WTC11 (cell line): ENCODE data around the gene TRIP13. TPM values are rescaled to one million over a fixed set of nuclear protein-coding genes. Genes with fewer than 3 reads are reported as not detected.

ENCODE experiments used
- ATAC-seq: fragments of 200-7000 bp; cut with Tn5 transposase; 2 replicates; pipeline ENCODE4 v1.10.0; 2021; ENCODE audit warnings: mild to moderate bottlenecking, moderate library complexity
- CTCF ChIA-PET: fragments of 300-600 bp; sonication (Branson Sonifier 250); formaldehyde crosslinking; loops from one replicate; lab custom pipeline; 2021; ENCODE audit warnings: antibody characterized with exemption; lab: Charles Lee
- POLR2A ChIA-PET: fragments of 350-600 bp; sonication (Branson Sonifier 250); formaldehyde crosslinking; loops from one replicate; lab custom pipeline; 2021; ENCODE audit warnings: antibody characterized with exemption; lab: Charles Lee
- DNase-seq: peaks from one replicate; pipeline ENCODE4 v3.0.0; 2021; ENCODE audit warnings: low spot score
- H3K27ac Mint-ChIP-seq: 2 replicates; pipeline ENCODE4 v1.8.0; 2021; ENCODE audit warnings: mixed read lengths
- H3K27me3 Mint-ChIP-seq: 2 replicates; pipeline ENCODE4 v1.8.0; 2021; ENCODE audit warnings: low read depth, mild to moderate bottlenecking, moderate library complexity, mixed read lengths
- H3K36me3 Mint-ChIP-seq: 2 replicates; pipeline ENCODE4 v1.8.0; 2021; ENCODE audit warnings: mixed read lengths
- H3K4me1 Mint-ChIP-seq: 2 replicates; pipeline ENCODE4 v1.8.0; 2022; ENCODE audit warnings: mixed read lengths
- H3K4me3 Mint-ChIP-seq: 2 replicates; pipeline ENCODE4 v1.8.0; 2021; ENCODE audit warnings: mild to moderate bottlenecking, moderate library complexity, mixed read lengths
- H3K9me3 Mint-ChIP-seq: 2 replicates; pipeline ENCODE4 v1.8.0; 2021; ENCODE audit warnings: mixed read lengths
- E2F1 ChIP-seq: sonication (generic); formaldehyde crosslinking; IDR thresholded peaks from 2 replicates; pipeline ENCODE4 v1.8.0; 2022; ENCODE audit warnings: mild to moderate bottlenecking, missing genetic modification reagents
- E2F4 ChIP-seq: sonication (generic); formaldehyde crosslinking; IDR thresholded peaks from 2 replicates; pipeline ENCODE4 v1.8.1; 2022; ENCODE audit warnings: low read depth, mild to moderate bottlenecking, moderate library complexity, missing genetic modification reagents, borderline replicate concordance
- FOXJ3 ChIP-seq: sonication (generic); formaldehyde crosslinking; IDR thresholded peaks from 2 replicates; pipeline ENCODE4 v1.9.0; 2021; ENCODE audit warnings: missing genetic modification reagents, mild to moderate bottlenecking, borderline replicate concordance
- FOXK1 ChIP-seq: sonication (generic); formaldehyde crosslinking; IDR thresholded peaks from 2 replicates; pipeline ENCODE4 v1.8.0; 2022; ENCODE audit warnings: mild to moderate bottlenecking, moderate library complexity, missing genetic modification reagents
- GABPB1 ChIP-seq: sonication (generic); formaldehyde crosslinking; IDR thresholded peaks from 2 replicates; pipeline ENCODE4 v1.8.1; 2023; ENCODE audit warnings: mild to moderate bottlenecking, missing genetic modification reagents
- HMGA2 ChIP-seq: fragments of 250-450 bp; sonication (Bioruptor Pico); IDR thresholded peaks from 2 replicates; pipeline ENCODE4 v1.4.0; 2021; ENCODE audit warnings: mild to moderate bottlenecking, moderate library complexity
- OVOL2 ChIP-seq: fragments of 250-450 bp; sonication (Bioruptor Pico); IDR thresholded peaks from 2 replicates; pipeline ENCODE4 v1.9.0; 2021; ENCODE audit warnings: mild to moderate bottlenecking, borderline replicate concordance
- TCF7 ChIP-seq: sonication (generic); formaldehyde crosslinking; IDR thresholded peaks from 2 replicates; pipeline ENCODE4 v1.8.0; 2022; ENCODE audit warnings: mild to moderate bottlenecking, low read depth, missing genetic modification reagents, moderate library complexity
- ZNF121 ChIP-seq: sonication (generic); formaldehyde crosslinking; IDR thresholded peaks from 2 replicates; pipeline ENCODE4 v1.8.0; 2023; ENCODE audit warnings: missing genetic modification reagents
- ZNF232 ChIP-seq: sonication (generic); formaldehyde crosslinking; IDR thresholded peaks from 2 replicates; pipeline ENCODE4 v1.8.0; 2022; ENCODE audit warnings: mild to moderate bottlenecking, missing genetic modification reagents
- ZNF423 ChIP-seq: fragments of 250-450 bp; sonication (Bioruptor Pico); IDR thresholded peaks from 2 replicates; pipeline ENCODE4 v2.1.2; 2022; ENCODE audit warnings: mild to moderate bottlenecking, moderate library complexity
- ZNF425 ChIP-seq: fragments of 250-450 bp; sonication (Bioruptor Pico); conservative IDR thresholded peaks from 2 replicates; pipeline ENCODE4 v1.9.0; 2021; ENCODE audit warnings: mild to moderate bottlenecking
- ZSCAN18 ChIP-seq: fragments of 250-450 bp; sonication (Bioruptor Pico); IDR thresholded peaks from 2 replicates; pipeline ENCODE4 v2.1.2; 2022; ENCODE audit warnings: mild to moderate bottlenecking, moderate library complexity
- total RNA-seq: library from RNA; stranded (reverse); gene quantifications from 3 replicates; pipeline ENCODE4 v1.2.3, GENCODE V29; 2021
- TF ChIP-seq, protein P1 (sequence below): fragments of 250-450 bp; sonication (Bioruptor Pico); IDR thresholded peaks from 2 replicates; pipeline ENCODE4 v1.8.0; 2021; ENCODE audit warnings: mild to moderate bottlenecking
- TF ChIP-seq, protein P2 (sequence below): sonication (generic); formaldehyde crosslinking; IDR thresholded peaks from 2 replicates; pipeline ENCODE4 v1.8.0; 2022; ENCODE audit warnings: mild to moderate bottlenecking, missing genetic modification reagents
- TF ChIP-seq, protein P3 (sequence below): sonication (generic); formaldehyde crosslinking; IDR thresholded peaks from 2 replicates; pipeline ENCODE4 v1.8.1; 2023; ENCODE audit warnings: mild to moderate bottlenecking, missing genetic modification reagents, borderline replicate concordance

The TRIP13 gene
- total RNA-seq, 1 experiment from 2014 or later, result 33.7 TPM

GRCh38 chr5:953535-954449, 61.1 kb downstream of the TRIP13 start:
- ChIA-PET CTCF (interaction anchor here (0.6 to 2.4 kb wide), 5 partner anchors 27 to 151 kb away, joined by 3 to 7 read pairs (median 4); no protein-coding TSS in a partner anchor), POLR2A (no interaction called here)
- Mint-ChIP-seq H3K9me3 (no peaks in the 10 kb centered on the region), H3K36me3 (no peaks in the 10 kb centered on the region), H3K4me3 (no peak overlapping the region), H3K27ac (no peak overlapping the region)
- ATAC-seq (no peak), DNase-seq (no peak)
- TF ChIP-seq ZNF121 (CRISPR knock-in tag) (no peak), FOXK1 (CRISPR knock-in tag) (no peak)
- TF ChIP-seq, all 79 proteins: peak for 0
- no peaks in the 10 kb centered on the region for H3K27me3 Mint-ChIP-seq
- no peaks in the 10 kb centered on the region for H3K4me1 Mint-ChIP-seq

GRCh38 chr5:955886-956761, 63.4 kb downstream of the TRIP13 start:
- Mint-ChIP-seq H3K27me3 (no peaks in the 10 kb centered on the region), H3K27ac (no peak overlapping the region), H3K9me3 (no peaks in the 10 kb centered on the region), H3K4me3 (no peak overlapping the region), H3K4me1 (no peaks in the 10 kb centered on the region), H3K36me3 (no peaks in the 10 kb centered on the region)
- TF ChIP-seq ZNF423 (no peak), TCF7 (no peak), OVOL2 (CRISPR knock-in tag) (no peak), ZNF425 (CRISPR knock-in tag) (no peak), ZSCAN18 (no peak), GABPB1 (CRISPR knock-in tag) (no peak), HMGA2 (CRISPR knock-in tag) (no peak), ZNF232 (CRISPR knock-in tag) (no peak), E2F4 (CRISPR knock-in tag) (no peak), E2F1 (CRISPR knock-in tag) (no peak), FOXJ3 (no peak)
- TF ChIP-seq, protein P1, sequence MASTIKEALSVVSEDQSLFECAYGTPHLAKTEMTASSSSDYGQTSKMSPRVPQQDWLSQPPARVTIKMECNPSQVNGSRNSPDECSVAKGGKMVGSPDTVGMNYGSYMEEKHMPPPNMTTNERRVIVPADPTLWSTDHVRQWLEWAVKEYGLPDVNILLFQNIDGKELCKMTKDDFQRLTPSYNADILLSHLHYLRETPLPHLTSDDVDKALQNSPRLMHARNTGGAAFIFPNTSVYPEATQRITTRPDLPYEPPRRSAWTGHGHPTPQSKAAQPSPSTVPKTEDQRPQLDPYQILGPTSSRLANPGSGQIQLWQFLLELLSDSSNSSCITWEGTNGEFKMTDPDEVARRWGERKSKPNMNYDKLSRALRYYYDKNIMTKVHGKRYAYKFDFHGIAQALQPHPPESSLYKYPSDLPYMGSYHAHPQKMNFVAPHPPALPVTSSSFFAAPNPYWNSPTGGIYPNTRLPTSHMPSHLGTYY, result no peak
- TF ChIP-seq, protein P2, sequence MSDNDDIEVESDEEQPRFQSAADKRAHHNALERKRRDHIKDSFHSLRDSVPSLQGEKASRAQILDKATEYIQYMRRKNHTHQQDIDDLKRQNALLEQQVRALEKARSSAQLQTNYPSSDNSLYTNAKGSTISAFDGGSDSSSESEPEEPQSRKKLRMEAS (CRISPR knock-in tag), result no peak
- TF ChIP-seq, protein P3, sequence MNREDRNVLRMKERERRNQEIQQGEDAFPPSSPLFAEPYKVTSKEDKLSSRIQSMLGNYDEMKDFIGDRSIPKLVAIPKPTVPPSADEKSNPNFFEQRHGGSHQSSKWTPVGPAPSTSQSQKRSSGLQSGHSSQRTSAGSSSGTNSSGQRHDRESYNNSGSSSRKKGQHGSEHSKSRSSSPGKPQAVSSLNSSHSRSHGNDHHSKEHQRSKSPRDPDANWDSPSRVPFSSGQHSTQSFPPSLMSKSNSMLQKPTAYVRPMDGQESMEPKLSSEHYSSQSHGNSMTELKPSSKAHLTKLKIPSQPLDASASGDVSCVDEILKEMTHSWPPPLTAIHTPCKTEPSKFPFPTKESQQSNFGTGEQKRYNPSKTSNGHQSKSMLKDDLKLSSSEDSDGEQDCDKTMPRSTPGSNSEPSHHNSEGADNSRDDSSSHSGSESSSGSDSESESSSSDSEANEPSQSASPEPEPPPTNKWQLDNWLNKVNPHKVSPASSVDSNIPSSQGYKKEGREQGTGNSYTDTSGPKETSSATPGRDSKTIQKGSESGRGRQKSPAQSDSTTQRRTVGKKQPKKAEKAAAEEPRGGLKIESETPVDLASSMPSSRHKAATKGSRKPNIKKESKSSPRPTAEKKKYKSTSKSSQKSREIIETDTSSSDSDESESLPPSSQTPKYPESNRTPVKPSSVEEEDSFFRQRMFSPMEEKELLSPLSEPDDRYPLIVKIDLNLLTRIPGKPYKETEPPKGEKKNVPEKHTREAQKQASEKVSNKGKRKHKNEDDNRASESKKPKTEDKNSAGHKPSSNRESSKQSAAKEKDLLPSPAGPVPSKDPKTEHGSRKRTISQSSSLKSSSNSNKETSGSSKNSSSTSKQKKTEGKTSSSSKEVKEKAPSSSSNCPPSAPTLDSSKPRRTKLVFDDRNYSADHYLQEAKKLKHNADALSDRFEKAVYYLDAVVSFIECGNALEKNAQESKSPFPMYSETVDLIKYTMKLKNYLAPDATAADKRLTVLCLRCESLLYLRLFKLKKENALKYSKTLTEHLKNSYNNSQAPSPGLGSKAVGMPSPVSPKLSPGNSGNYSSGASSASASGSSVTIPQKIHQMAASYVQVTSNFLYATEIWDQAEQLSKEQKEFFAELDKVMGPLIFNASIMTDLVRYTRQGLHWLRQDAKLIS (CRISPR knock-in tag), result no peak
- ATAC-seq, result no peak
- POLR2A ChIA-PET, result no interaction called here
- DNase-seq, result no peak
- CTCF ChIA-PET, result interaction anchor here (0.8 to 3.4 kb wide), 4 partner anchors 8 to 54 kb away, joined by 3 to 15 read pairs (median 9); no protein-coding TSS in a partner anchor
